GM12878 (cell line): ENCODE results near the gene CRAMP1. TPM values are rescaled to one million over a fixed set of nuclear protein-coding genes. Genes with fewer than 3 reads are reported as not detected.

ENCODE experiments used
- ATAC-seq: fragments of 200-7000 bp; cut with Tn5 transposase; 3 replicates; pipeline ENCODE4 v1.9.1; 2020; ENCODE audit warnings: mild to moderate bottlenecking, moderate library complexity
- BruUV-seq: library from RNA; stranded (reverse); fragments of 400-500 nt; replicated peaks from 2 replicates; lab custom pipeline; 2021; lab: Mats Ljungman, UMichigan
- CTCF ChIA-PET: fragments of 300-600 bp; sonication (Branson Sonifier 250); formaldehyde crosslinking; extraction: SDS; loops from one replicate; lab custom pipeline; 2021; ENCODE audit warnings: inconsistent platforms; lab: Yijun Ruan, JAX
- POLR2A ChIA-PET: fragments of 350-600 bp; formaldehyde crosslinking; extraction: SDS; loops from one replicate; lab custom pipeline; 2021; ENCODE audit warnings: inconsistent platforms; lab: Charles Lee
- RAD21 ChIA-PET: fragments of 300-600 bp; sonication (Branson Sonifier 250); formaldehyde crosslinking; loops from one replicate; lab custom pipeline; 2023; ENCODE audit warnings: antibody characterized with exemption; ENCODE audit not compliant: unreplicated experiment; lab: Charles Lee
- SMC1A ChIA-PET: fragments of 300-600 bp; sonication (Branson Sonifier 250); formaldehyde crosslinking; loops from one replicate; lab custom pipeline; 2023; ENCODE audit not compliant: unreplicated experiment, uncharacterized antibody; lab: Charles Lee
- DNase-seq: peaks from one replicate; pipeline ENCODE4 v3.0.0-alpha.2; 2011; ENCODE audit warnings: low read depth, low spot score
- FAIRE-seq: peaks from 3 replicates; lab custom pipeline; 2011; peaks lifted over from hg19 to GRCh38; lab: Jason Lieb, UNC
- H2AFZ ChIP-seq: 2 replicates; pipeline ENCODE4 v1.6.0; 2011; ENCODE audit warnings: low read depth, low read length, control low read depth; ENCODE audit not compliant: control insufficient read depth
- H3K27ac ChIP-seq: 2 replicates; pipeline ENCODE4 v1.5.1; 2011; ENCODE audit warnings: control low read depth; ENCODE audit not compliant: control insufficient read depth, insufficient read depth
- H3K27me3 ChIP-seq, 2 experiments: replicated peaks in 1 of 2; 2 replicates each; pipeline versions ENCODE4 v1.6.0 to v1.6.1; 2011; ENCODE audit warnings: low read length in 1 of 2; ENCODE audit not compliant: control insufficient read depth in 2 of 2, insufficient read depth in 2 of 2
- H3K36me3 ChIP-seq, 2 experiments: 2 replicates each; pipeline ENCODE4 v1.5.1; 2011; ENCODE audit warnings: low read length in 1 of 2; ENCODE audit not compliant: control insufficient read depth in 2 of 2, insufficient read depth in 2 of 2
- H3K4me1 ChIP-seq: 2 replicates; pipeline ENCODE4 v1.6.1; 2011; ENCODE audit warnings: mild to moderate bottlenecking, low read length, moderate library complexity, mixed read lengths; ENCODE audit not compliant: control insufficient read depth, insufficient read depth
- H3K4me2 ChIP-seq: 2 replicates; pipeline ENCODE4 v1.6.0; 2011; ENCODE audit warnings: control low read depth; ENCODE audit not compliant: control insufficient read depth, insufficient read depth
- H3K4me3 ChIP-seq: fragments of 200-600 bp; sonication (generic); 2 replicates; pipeline ENCODE4 v1.5.1; 2016
- H3K79me2 ChIP-seq: 2 replicates; pipeline ENCODE4 v1.6.0; 2011; ENCODE audit warnings: low read length; ENCODE audit not compliant: control insufficient read depth, insufficient read depth
- H3K9ac ChIP-seq: 2 replicates; pipeline ENCODE4 v1.8.0; 2011; ENCODE audit warnings: low read length, control low read depth, mixed read lengths; ENCODE audit not compliant: control insufficient read depth, insufficient read depth
- H3K9me3 ChIP-seq: replicated peaks from 3 replicates; pipeline ENCODE4 v1.5.1; 2011; ENCODE audit warnings: mild to moderate bottlenecking, low read length; ENCODE audit not compliant: control insufficient read depth, insufficient read depth
- H4K20me1 ChIP-seq: 2 replicates; pipeline ENCODE4 v1.6.0; 2011; ENCODE audit not compliant: control insufficient read depth, insufficient read depth
- CBX5 ChIP-seq: sonication (generic); IDR thresholded peaks from 2 replicates; pipeline ENCODE4 v1.6.1; 2016; ENCODE audit warnings: low read depth, moderate library complexity, mild to moderate bottlenecking, inconsistent platforms
- EGR1 ChIP-seq, 2 experiments: IDR thresholded peaks; 1 replicate in 1 of 2; 2 replicates in 1 of 2; pipeline ENCODE4 v1.6.1; 2011 to 2012; ENCODE audit warnings: low read depth in 2 of 2, low read length in 2 of 2, borderline replicate concordance in 1 of 2, mild to moderate bottlenecking in 1 of 2, moderate library complexity in 1 of 2
- EZH2 ChIP-seq: IDR thresholded peaks from 2 replicates; pipeline ENCODE4 v1.6.1; 2012; ENCODE audit warnings: low read depth, mild to moderate bottlenecking, control low read depth, inconsistent platforms, low read length, borderline replicate concordance; ENCODE audit not compliant: control insufficient read depth
- HDGF ChIP-seq: fragments of 450-650 bp; IDR thresholded peaks from 2 replicates; pipeline ENCODE4 v1.6.1; 2016; ENCODE audit warnings: antibody characterized with exemption
- MEF2A ChIP-seq: IDR thresholded peaks from 2 replicates; pipeline ENCODE4 v1.6.1; 2011; ENCODE audit warnings: low read depth, mild to moderate bottlenecking, low read length, moderate library complexity; ENCODE audit not compliant: insufficient read depth
- NRF1 ChIP-seq: conservative IDR thresholded peaks from 2 replicates; pipeline ENCODE4 v1.6.1; 2011; ENCODE audit warnings: mild to moderate bottlenecking, low read depth, low read length, improper control_type of control experiment
- PAX5 ChIP-seq: IDR thresholded peaks from 2 replicates; pipeline ENCODE4 v1.6.1; 2011; ENCODE audit warnings: low read depth, low read length, borderline replicate concordance
- RUNX3 ChIP-seq: IDR thresholded peaks from 2 replicates; pipeline ENCODE4 v1.6.1; 2012; ENCODE audit warnings: low read length, inconsistent platforms
- STAT1 ChIP-seq: fragments of 450-650 bp; conservative IDR thresholded peaks from 2 replicates; pipeline ENCODE4 v1.6.1; 2014; ENCODE audit warnings: antibody characterized with exemption, mild to moderate bottlenecking
- TBL1XR1 ChIP-seq: IDR thresholded peaks from 2 replicates; pipeline ENCODE4 v1.6.1; 2012; ENCODE audit warnings: low read depth, low read length, improper control_type of control experiment
- TCF12 ChIP-seq: IDR thresholded peaks from 2 replicates; pipeline ENCODE4 v1.6.1; 2011; ENCODE audit warnings: low read depth, mild to moderate bottlenecking, low read length
- WGBS: methylation state at CpG from one replicate; pipeline ENCODE4 v1.1.6; 2016; ENCODE audit warnings: low lambda C conversion rate; ENCODE audit not compliant: insufficient replicate concordance, insufficient coverage; ENCODE audit errors: missing lambda C conversion rate; 5-methylcytosine and 5-hydroxymethylcytosine counted together
- in situ Hi-C: fragments of 300-500 bp; cut with MboI; formaldehyde crosslinking; loops from 9 replicates; pipeline ENCODE4 v1.14.3; 2018; ENCODE audit warnings: mixed read lengths
- intact Hi-C: fragments of 100-400 bp; cut with micrococcal nuclease; formaldehyde crosslinking; loops from one replicate; pipeline ENCODE4 v1.14.2; 2022; ENCODE audit not compliant: unreplicated experiment
- polyA plus RNA-seq, 11 experiments: library from polyadenylated mRNA; depleted of rRNA in 4 of 11; unstranded in 6 of 11; stranded (reverse) in 5 of 11; fragments of >200 nt; fragmentation: Nextera tagmentation in 4 of 11; fragmentation: Illumina TruSeq in 1 of 11; extraction: Ambion mirVana in 4 of 11; extraction: Trizol in 1 of 11; gene quantifications; 1 replicate in 1 of 11; 2 replicates in 10 of 11; pipeline versions ENCODE4 v1.2.1 to v1.2.3, GENCODE V29; 2011 to 2016; ENCODE audit warnings: inconsistent platforms in 2 of 11, missing spikeins in 2 of 11, low read depth in 1 of 11
- total RNA-seq, 4 experiments: library from RNA; depleted of rRNA in 3 of 4; stranded (reverse); fragments of >200 nt in 3 of 4; fragmentation: Illumina TruSeq in 1 of 4; extraction: Trizol in 1 of 4; gene quantifications; 2 replicates each; pipeline versions ENCODE4 v1.2.1 to v1.2.3, GENCODE V29; 2013 to 2021

Gene CRAMP1
- total and polyA plus RNA-seq, 10 of the 15 experiments (the other 5 are each of a cell fraction or from before 2014, with no cell fraction given): 0.37 to 9.8 (median 3.9) TPM

DNA sequence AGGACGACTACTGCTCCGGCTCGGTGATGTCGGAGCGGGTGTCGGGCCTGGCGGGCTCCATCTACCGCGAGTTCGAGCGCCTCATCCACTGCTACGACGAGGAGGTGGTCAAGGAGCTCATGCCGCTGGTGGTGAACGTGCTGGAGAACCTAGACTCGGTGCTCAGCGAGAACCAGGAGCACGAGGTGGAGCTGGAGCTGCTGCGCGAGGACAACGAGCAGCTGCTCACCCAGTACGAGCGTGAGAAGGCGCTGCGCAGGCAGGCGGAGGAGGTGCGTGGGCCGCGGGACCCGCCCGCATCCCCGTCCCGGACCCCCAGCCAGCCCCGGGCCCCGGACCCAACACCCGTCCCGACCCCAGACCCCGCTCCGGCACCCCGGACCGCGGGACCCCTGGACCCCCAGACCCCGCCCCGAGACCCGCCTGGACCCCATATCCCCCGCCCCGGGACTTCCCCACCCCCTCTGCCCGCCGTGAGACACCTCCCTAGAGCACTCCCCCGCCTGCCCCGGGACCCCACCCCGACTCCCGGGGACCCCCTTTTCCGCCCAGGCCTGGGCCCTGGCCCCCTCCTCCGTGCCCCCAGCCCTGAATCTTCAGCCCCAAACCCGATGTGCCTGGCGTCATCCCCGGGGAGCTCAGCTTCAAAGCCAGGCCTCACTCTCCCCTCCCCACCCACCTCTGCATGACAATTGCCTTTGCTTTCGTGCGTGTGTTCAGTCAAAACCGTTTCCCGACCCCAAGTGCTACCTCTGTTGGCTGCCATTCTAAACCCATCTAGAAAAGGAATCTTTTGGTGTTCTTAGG is 94.4 kb downstream of the CRAMP1 start:
- WGBS: under 1% methylated on average over 38 of the region's 62 CpGs
- no peak for FAIRE-seq
- peak overlapping the region; percentile 95 for H2AFZ ChIP-seq
- in situ Hi-C loops: no loop called here
- intact Hi-C loops: loop anchor here (1.0 to 5.0 kb wide), 3 partner anchors 14 to 66 kb away; partner anchors contain the start of genes EME2, JPT2, MRPS34 and NME3
- POLR2A ChIA-PET: interaction anchor here (0.6 to 2.6 kb wide), 10 partner anchors 9 to 918 kb away, joined by 3 to 15 read pairs (median 6); partner anchors contain the start of genes CHTF18, EME2, IFT140 and JPT2
- H3K36me3 ChIP-seq: peaks cover 2 to 8% of the 10 kb centered on the region in 2 experiments
- DNase-seq: no peak
- TF ChIP-seq TBL1XR1 (no peak), PAX5 (0 out of 2 replicates have a peak, but pooled peaks have one; percentile 2), EZH2 (no peak), CBX5 (no peak), MEF2A (no peak), TCF12 (0 out of 2 replicates have a peak, but pooled peaks have one; percentile 37), EGR1 (IDR thresholded peaks at IDR 0.05; ENCODE audit: borderline replicate concordance in 1 of 2, low read depth in 2 of 2, low read length in 2 of 2) (peak in 1 of 2 experiments; percentile 79; a peak in 2 of 3 replicates), NRF1 (no peak), RUNX3 (no peak), STAT1 (0 out of 2 replicates have a peak, but pooled peaks have one; percentile 4), HDGF (peak; percentile 86)
- TF ChIP-seq, all 136 proteins: peak for 5
- peak; percentile 55 for ATAC-seq
- no TSS peak for BruUV-seq
- Histone ChIP-seq H3K4me2 (peak overlapping the region; percentile 79), H3K27ac (peak overlapping the region; percentile 84), H3K9ac (peak overlapping the region; percentile 83), H3K79me2 (peaks cover 35% of the 10 kb centered on the region), H3K9me3 (no peaks in the 10 kb centered on the region), H3K4me3 (peak overlapping the region; percentile 97), H3K27me3 (no peaks in the 10 kb centered on the region), H3K4me1 (peaks cover 14% of the 10 kb centered on the region), H4K20me1 (peaks cover 4% of the 10 kb centered on the region; the same call in 1 of the 2 replicates)
- RAD21 ChIA-PET: interaction anchor here (1.0 to 2.3 kb wide), 4 partner anchors 13 to 96 kb away, joined by 3 to 15 read pairs (median 6); partner anchors contain the start of genes JPT2, NUBP2 and SPSB3
- SMC1A ChIA-PET: interaction anchor here (1.0 to 1.8 kb wide), 3 partner anchors 11 to 91 kb away, joined by 3 to 4 read pairs (median 4); no protein-coding TSS in a partner anchor
- CTCF ChIA-PET: interaction anchor here (0.6 to 2.0 kb wide), 13 partner anchors 8 to 343 kb away, joined by 3 to 14 read pairs (median 4); partner anchors contain the start of genes EME2, IFT140, JPT2 and NUBP2
